Smooth muscle cell (in vitro differentiated cells): Measurements from ENCODE around the gene GSE1. TPM values are rescaled to one million over a fixed set of nuclear protein-coding genes. Genes with fewer than 3 reads are reported as not detected.

Experiments
- DNase-seq: peaks from one replicate; lab custom pipeline; 2025; ENCODE audit not compliant: unreplicated experiment; lab: John Stamatoyannopoulos, UW
- H2AFZ ChIP-seq: fragments of 200-600 bp; sonication (generic); 2 replicates; pipeline ENCODE4 v1.6.0; 2016; ENCODE audit warnings: antibody characterized with exemption, low read depth, mild to moderate bottlenecking
- H3F3A ChIP-seq: fragments of 200-600 bp; sonication (generic); 2 replicates; pipeline ENCODE4 v1.6.0; 2017; ENCODE audit warnings: antibody characterized with exemption, low read depth
- H3K27ac ChIP-seq: fragments of 200-600 bp; sonication (generic); 2 replicates; pipeline ENCODE4 v1.5.1; 2016; ENCODE audit warnings: low read depth, mild to moderate bottlenecking
- H3K27me3 ChIP-seq: fragments of 200-600 bp; sonication (generic); 2 replicates; pipeline ENCODE4 v1.6.1; 2016; ENCODE audit warnings: low read depth, mild to moderate bottlenecking
- H3K36me3 ChIP-seq: fragments of 200-600 bp; sonication (generic); 2 replicates; pipeline ENCODE4 v1.5.1; 2016; ENCODE audit warnings: low read depth
- H3K4me1 ChIP-seq: fragments of 200-600 bp; sonication (generic); 2 replicates; pipeline ENCODE4 v1.5.1; 2016; ENCODE audit warnings: low read depth
- H3K4me2 ChIP-seq: fragments of 200-600 bp; sonication (generic); 2 replicates; pipeline ENCODE4 v1.6.0; 2016; ENCODE audit warnings: mild to moderate bottlenecking
- H3K4me3 ChIP-seq: fragments of 200-600 bp; sonication (generic); 2 replicates; pipeline ENCODE4 v1.5.1; 2016; ENCODE audit warnings: mild to moderate bottlenecking
- H3K79me2 ChIP-seq: fragments of 200-600 bp; sonication (generic); 2 replicates; pipeline ENCODE4 v1.6.0; 2016; ENCODE audit warnings: low read depth, mild to moderate bottlenecking
- H3K9ac ChIP-seq: fragments of 200-600 bp; sonication (generic); 2 replicates; pipeline ENCODE4 v1.6.0; 2016; ENCODE audit warnings: low read depth
- H3K9me3 ChIP-seq: fragments of 200-600 bp; sonication (generic); replicated peaks from 2 replicates; pipeline ENCODE4 v1.5.1; 2016; ENCODE audit warnings: low read depth
- H4K20me1 ChIP-seq: fragments of 200-600 bp; sonication (generic); 2 replicates; pipeline ENCODE4 v1.6.0; 2016; ENCODE audit warnings: low read depth
- WGBS: methylation state at CpG from one replicate; pipeline ENCODE4 v1.1.7; 2016; ENCODE audit warnings: low lambda C conversion rate; 5-methylcytosine and 5-hydroxymethylcytosine counted together
- polyA plus RNA-seq: library from polyadenylated mRNA; unstranded; fragments of >200 nt; fragmentation: Nextera tagmentation; extraction: Ambion mirVana; gene quantifications from 2 replicates; pipeline ENCODE4 v1.2.1, GENCODE V29; 2016
- total RNA-seq: library from RNA; depleted of rRNA; stranded (reverse); fragments of >200 nt; gene quantifications from 2 replicates; pipeline ENCODE4 v1.2.3, GENCODE V29; 2014
- TF ChIP-seq, protein P1 (sequence below): fragments of 200-600 bp; sonication (generic); IDR thresholded peaks from 2 replicates; pipeline ENCODE4 v1.5.1; 2017; ENCODE audit warnings: borderline replicate concordance, mild to moderate bottlenecking, antibody characterized with exemption; ENCODE audit not compliant: insufficient read depth, poor library complexity, severe bottlenecking

GSE1 gene
- total and polyA plus RNA-seq, 2 experiments from 2014 or later: 13.6 to 27.7 TPM

- Histone ChIP-seq H4K20me1 (peaks cover 87% of the 10 kb centered on the region), H3K4me1 (peaks cover 7% of the 10 kb centered on the region), H3K9ac (no peak overlapping the region), H3K9me3 (no peaks in the 10 kb centered on the region), H3K36me3 (no peaks in the 10 kb centered on the region), H3K79me2 (no peaks in the 10 kb centered on the region), H3K27ac (no peak overlapping the region), H2AFZ (no peak overlapping the region), H3F3A (no peaks in the 10 kb centered on the region), H3K4me3 (no peak overlapping the region), H3K4me2 (no peak overlapping the region), H3K27me3 (no peaks in the 10 kb centered on the region)
- WGBS: 80% methylated on average over 30 of the region's 35 CpGs
- TF ChIP-seq, protein P1, sequence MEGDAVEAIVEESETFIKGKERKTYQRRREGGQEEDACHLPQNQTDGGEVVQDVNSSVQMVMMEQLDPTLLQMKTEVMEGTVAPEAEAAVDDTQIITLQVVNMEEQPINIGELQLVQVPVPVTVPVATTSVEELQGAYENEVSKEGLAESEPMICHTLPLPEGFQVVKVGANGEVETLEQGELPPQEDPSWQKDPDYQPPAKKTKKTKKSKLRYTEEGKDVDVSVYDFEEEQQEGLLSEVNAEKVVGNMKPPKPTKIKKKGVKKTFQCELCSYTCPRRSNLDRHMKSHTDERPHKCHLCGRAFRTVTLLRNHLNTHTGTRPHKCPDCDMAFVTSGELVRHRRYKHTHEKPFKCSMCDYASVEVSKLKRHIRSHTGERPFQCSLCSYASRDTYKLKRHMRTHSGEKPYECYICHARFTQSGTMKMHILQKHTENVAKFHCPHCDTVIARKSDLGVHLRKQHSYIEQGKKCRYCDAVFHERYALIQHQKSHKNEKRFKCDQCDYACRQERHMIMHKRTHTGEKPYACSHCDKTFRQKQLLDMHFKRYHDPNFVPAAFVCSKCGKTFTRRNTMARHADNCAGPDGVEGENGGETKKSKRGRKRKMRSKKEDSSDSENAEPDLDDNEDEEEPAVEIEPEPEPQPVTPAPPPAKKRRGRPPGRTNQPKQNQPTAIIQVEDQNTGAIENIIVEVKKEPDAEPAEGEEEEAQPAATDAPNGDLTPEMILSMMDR: no peak
- no peak for DNase-seq
Observed at GRCh38 chr16:85652431-85653221, 39.5 kb downstream of the GSE1 start.

DNA sequence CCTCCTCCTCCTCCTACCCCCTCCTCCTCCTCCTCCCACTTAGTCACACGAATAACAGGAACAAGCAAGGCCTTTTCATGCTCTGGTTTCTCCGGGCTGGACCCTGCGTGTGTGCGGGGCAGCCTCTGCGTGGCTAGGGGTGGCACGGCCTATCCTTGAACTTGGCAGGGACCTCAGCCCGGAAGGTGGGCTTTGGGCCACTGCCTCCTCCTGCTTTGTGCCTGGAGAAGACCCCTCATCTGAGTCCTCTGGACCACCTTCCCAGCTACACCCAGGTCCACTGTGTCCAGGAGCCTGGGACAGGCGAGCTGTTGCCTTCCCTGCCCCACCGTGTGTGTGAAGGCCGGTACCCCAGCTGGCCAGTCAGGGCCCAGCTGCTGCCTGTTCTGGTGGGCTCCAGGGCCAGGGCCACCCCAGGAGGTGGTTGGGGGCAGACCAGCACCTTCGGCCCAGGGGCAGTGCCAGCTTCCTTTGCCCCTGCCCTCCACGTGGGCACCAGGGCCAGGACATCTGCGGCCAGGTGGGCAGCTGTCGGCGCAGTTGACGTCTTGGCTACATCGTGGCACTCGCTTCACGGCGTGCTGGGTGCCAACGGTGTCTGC, 40.3 kb downstream of the GSE1 start:
- Histone ChIP-seq H3F3A (no peaks in the 10 kb centered on the region), H3K27ac (no peak overlapping the region), H3K4me1 (peaks cover 7% of the 10 kb centered on the region), H3K9ac (no peak overlapping the region), H3K4me2 (no peak overlapping the region), H3K27me3 (no peaks in the 10 kb centered on the region), H3K9me3 (no peaks in the 10 kb centered on the region), H2AFZ (no peak overlapping the region), H3K36me3 (no peaks in the 10 kb centered on the region), H4K20me1 (peaks cover 79% of the 10 kb centered on the region), H3K4me3 (no peak overlapping the region), H3K79me2 (no peaks in the 10 kb centered on the region)
- TF ChIP-seq, protein P1: no peak
- no peak for DNase-seq
- 97% methylated on average over 20 of the region's 21 CpGs for WGBS

DNA sequence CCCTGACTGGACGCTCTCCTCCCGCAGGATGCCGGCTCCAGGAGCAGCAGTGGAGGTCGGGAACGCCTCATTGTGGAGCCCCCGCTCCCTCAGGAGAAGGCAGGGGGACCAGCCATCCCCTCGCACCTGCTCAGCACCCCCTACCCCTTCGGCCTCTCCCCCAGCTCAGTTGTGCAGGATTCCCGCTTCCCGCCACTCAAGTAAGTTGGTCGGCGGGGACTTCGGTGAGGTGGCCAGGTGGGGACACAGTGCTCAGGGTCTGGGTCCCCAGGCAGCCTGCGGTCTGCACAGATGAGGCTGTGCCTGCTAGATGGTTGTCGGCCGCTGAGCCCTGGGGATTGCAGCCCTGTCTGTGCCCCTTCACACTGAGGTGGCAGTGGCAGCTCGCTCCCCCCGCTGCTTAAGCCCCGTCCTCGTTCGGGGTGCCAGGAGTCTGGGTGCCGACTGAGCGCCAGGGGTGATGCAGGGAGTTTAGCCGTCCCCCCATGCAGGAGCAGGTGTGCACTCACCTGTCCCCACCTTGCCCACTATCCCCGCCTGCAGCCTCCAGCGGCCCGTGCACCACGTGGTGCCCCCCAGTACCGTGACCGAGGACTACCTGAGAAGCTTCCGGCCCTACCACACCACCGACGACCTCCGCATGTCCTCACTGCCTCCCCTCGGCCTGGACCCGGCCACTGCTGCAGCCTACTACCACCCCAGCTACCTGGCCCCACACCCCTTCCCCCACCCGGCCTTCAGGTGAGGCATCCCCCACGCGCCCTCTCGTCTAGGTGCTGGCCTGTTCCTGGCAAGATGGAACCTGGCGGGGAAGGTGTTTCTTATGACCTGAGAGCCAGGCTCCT, 41.4 kb downstream of the GSE1 start:
- H3K79me2 ChIP-seq: no peaks in the 10 kb centered on the region
- H3K4me2 ChIP-seq: no peak overlapping the region
- no peaks in the 10 kb centered on the region for H3K27me3 ChIP-seq
- no peaks in the 10 kb centered on the region for H3K9me3 ChIP-seq
- no peak overlapping the region for H2AFZ ChIP-seq
- DNase-seq: no peak
- WGBS: 98% methylated on average over 41 of the region's 41 CpGs
- H3K36me3 ChIP-seq: no peaks in the 10 kb centered on the region
- H3K4me1 ChIP-seq: peaks cover 7% of the 10 kb centered on the region
- no peak overlapping the region for H3K27ac ChIP-seq
- no peaks in the 10 kb centered on the region for H3F3A ChIP-seq
- no peak overlapping the region for H3K4me3 ChIP-seq
- peaks cover 77% of the 10 kb centered on the region for H4K20me1 ChIP-seq
- no peak overlapping the region for H3K9ac ChIP-seq
- TF ChIP-seq, protein P1: no peak
